ENCODE results near the gene OVAAL.

GRCh38 chr1:180574031-180574713 is 15.4 kb downstream of the OVAAL start:
- TF ChIP-seq CTCF (IDR thresholded peaks at IDR 0.05) (no peak), POLR2A (IDR thresholded peaks at IDR 0.05) (no peak), POLR2AphosphoS5 (IDR thresholded peaks at IDR 0.05) (no peak)
